ENCODE results near the gene SLFN5.
"Not testable (repeated sequence)": the region's sequence is repeated elsewhere in the genome, so short reads cannot be mapped to it uniquely, and the experiment has no call there.

SLFN5 gene

DNA sequence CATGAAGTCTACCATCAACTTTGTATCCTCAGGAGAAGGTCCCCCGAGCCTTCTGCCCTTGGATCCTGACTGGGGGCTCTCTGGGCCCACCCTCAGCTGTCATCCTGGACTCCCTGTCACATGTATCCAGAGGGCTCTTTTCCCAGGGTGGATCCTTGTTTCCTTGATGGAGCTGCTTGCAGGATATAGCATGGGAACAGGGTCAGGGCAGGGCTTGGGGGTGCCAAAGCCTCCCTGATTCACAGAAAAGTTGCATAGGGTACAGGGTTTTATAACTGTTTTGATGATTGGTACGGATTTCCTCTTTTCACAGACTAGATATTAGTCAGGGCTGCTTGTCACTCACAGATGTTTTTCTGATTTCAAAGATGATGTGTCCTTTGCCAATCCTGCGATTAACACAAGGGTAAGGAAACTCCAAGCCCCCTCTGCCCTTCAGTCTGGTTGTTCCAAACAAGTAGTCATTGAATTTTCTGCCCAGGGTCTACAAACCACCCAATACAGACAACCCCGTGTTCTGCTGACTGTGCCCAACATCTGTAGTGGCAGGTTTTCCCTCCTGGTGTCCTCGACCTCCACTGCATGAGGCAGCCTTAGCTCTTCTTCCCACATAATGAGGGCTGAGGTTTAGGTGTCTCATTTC, 28.1 kb upstream of the SLFN5 start:
- no peak for DNase-seq (ENCODE audit: low read depth)
- TF ChIP-seq, protein P1, sequence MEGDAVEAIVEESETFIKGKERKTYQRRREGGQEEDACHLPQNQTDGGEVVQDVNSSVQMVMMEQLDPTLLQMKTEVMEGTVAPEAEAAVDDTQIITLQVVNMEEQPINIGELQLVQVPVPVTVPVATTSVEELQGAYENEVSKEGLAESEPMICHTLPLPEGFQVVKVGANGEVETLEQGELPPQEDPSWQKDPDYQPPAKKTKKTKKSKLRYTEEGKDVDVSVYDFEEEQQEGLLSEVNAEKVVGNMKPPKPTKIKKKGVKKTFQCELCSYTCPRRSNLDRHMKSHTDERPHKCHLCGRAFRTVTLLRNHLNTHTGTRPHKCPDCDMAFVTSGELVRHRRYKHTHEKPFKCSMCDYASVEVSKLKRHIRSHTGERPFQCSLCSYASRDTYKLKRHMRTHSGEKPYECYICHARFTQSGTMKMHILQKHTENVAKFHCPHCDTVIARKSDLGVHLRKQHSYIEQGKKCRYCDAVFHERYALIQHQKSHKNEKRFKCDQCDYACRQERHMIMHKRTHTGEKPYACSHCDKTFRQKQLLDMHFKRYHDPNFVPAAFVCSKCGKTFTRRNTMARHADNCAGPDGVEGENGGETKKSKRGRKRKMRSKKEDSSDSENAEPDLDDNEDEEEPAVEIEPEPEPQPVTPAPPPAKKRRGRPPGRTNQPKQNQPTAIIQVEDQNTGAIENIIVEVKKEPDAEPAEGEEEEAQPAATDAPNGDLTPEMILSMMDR (IDR thresholded peaks at IDR 0.05; ENCODE audit: control insufficient read depth, extremely low read depth, insufficient read depth): no peak
- no peak overlapping the region for H3K4me3 ChIP-seq (ENCODE audit: low read depth, low read length)

- DNase-seq (ENCODE audit: low read depth): no peak
- H3K4me3 ChIP-seq (ENCODE audit: low read depth, low read length): no peak overlapping the region
- TF ChIP-seq, protein P1 (IDR thresholded peaks at IDR 0.05; ENCODE audit: control insufficient read depth, extremely low read depth, insufficient read depth): no peak
Measured at GRCh38 chr17:35217107-35217506, 25.8 kb upstream of the SLFN5 start.

GRCh38 chr17:35218915-35219314, 24.0 kb upstream of the SLFN5 start:
- DNase-seq (ENCODE audit: low read depth): no peak

DNA sequence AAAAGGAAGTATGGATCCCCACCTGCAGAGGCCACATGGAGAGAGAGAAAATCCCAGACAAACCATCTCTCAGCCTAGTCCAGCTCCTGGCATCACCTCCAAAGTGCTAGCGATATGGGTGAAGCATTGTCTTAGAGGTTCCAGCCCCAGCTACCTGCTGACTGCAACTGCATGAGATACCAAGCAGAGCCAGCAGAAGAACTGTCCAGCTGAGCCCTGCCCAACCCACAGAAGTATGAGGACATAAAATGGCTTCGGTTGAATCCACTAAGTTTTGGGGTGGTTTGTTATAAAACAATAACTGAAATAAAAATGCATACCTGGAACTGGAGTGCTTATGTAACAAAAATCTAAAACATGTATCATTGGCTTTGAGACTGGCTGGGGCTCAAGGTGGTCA, 20.4 kb upstream of the SLFN5 start:
- DNase-seq (ENCODE audit: low read depth): no peak
- TF ChIP-seq, protein P1 (IDR thresholded peaks at IDR 0.05; ENCODE audit: control insufficient read depth, extremely low read depth, insufficient read depth): no peak
- H3K4me3 ChIP-seq (ENCODE audit: low read depth, low read length): no peak overlapping the region

More at GRCh38 chr17:35218915-35219314, 24.0 kb upstream of the SLFN5 start:
- TF ChIP-seq, protein P1 (IDR thresholded peaks at IDR 0.05; ENCODE audit: control insufficient read depth, extremely low read depth, insufficient read depth): no peak
- no peak overlapping the region for H3K4me3 ChIP-seq (ENCODE audit: low read depth, low read length)

GRCh38 chr17:35224436-35224835, 18.4 kb upstream of the SLFN5 start:
- no peak overlapping the region for H3K4me3 ChIP-seq (ENCODE audit: low read depth, low read length)
- no peak for DNase-seq (ENCODE audit: low read depth)
- TF ChIP-seq, protein P1 (IDR thresholded peaks at IDR 0.05; ENCODE audit: control insufficient read depth, extremely low read depth, insufficient read depth): no peak

GRCh38 chr17:35227546-35227945, 15.3 kb upstream of the SLFN5 start:
- TF ChIP-seq, protein P1 (IDR thresholded peaks at IDR 0.05; ENCODE audit: control insufficient read depth, extremely low read depth, insufficient read depth): no peak
- DNase-seq (ENCODE audit: low read depth): no peak
- H3K4me3 ChIP-seq (ENCODE audit: low read depth, low read length): no peak overlapping the region

- DNase-seq (ENCODE audit: low read depth): no peak
- H3K4me3 ChIP-seq (ENCODE audit: low read depth, low read length): no peak overlapping the region
- TF ChIP-seq, protein P1 (IDR thresholded peaks at IDR 0.05; ENCODE audit: control insufficient read depth, extremely low read depth, insufficient read depth): no peak
Measured at GRCh38 chr17:35229638-35230037, 13.2 kb upstream of the SLFN5 start.

DNA sequence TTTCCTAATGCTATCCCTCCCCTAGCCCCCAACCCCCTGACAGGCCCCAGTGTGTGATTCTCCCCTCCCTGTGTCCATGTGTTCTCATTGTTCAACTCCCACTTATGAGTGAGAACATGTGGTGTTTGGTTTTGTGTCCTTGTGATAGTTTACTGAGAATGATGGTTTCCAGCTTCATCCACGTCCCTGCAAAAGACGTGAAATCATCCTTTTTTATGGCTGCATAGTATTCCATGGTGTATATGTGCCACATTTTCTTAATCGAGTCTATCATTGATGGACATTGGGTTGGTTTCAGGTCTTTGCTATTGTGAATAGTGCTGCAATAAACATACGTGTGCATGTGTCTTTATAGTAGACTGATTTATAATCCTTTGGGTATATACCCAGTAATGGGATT, 8.6 kb upstream of the SLFN5 start:
- not testable (repeated sequence) for H3K4me3 ChIP-seq (ENCODE audit: low read depth, low read length); DNase-seq (ENCODE audit: low read depth)
